ENCODE results near the gene ATP11A. TPM values are rescaled to one million over a fixed set of nuclear protein-coding genes. Genes with fewer than 3 reads are reported as not detected.

The ATP11A gene
- total RNA-seq, 1 donor from 2014 or later, result 22.1 TPM

- no peak for DNase-seq
These were observed 72.2 kb downstream of the ATP11A start for GRCh38 chr13:112761701-112762689.

GRCh38 chr13:112762690-112763080, 72.8 kb downstream of the ATP11A start:
- no peak for DNase-seq

GRCh38 chr13:112764028-112764427, 74.2 kb downstream of the ATP11A start:
- DNase-seq, result no peak

- no peak for DNase-seq
These were observed 75.2 kb downstream of the ATP11A start for GRCh38 chr13:112764864-112765561.

GRCh38 chr13:112765731-112766130, 75.9 kb downstream of the ATP11A start:
- DNase-seq, result no peak

- no peak for DNase-seq
These were observed 76.5 kb downstream of the ATP11A start for GRCh38 chr13:112766336-112766735.

GRCh38 chr13:112767506-112768471, 78.0 kb downstream of the ATP11A start:
- DNase-seq, result no peak

- DNase-seq, result no peak
These were observed 79.1 kb downstream of the ATP11A start for GRCh38 chr13:112768795-112769481.

GRCh38 chr13:112769615-112770014, 79.8 kb downstream of the ATP11A start:
- no peak for DNase-seq

GRCh38 chr13:112770504-112770903, 80.7 kb downstream of the ATP11A start:
- DNase-seq, result no peak

GRCh38 chr13:112771139-112771876, 81.5 kb downstream of the ATP11A start:
- no peak for DNase-seq

- no peak for DNase-seq
These were observed 82.2 kb downstream of the ATP11A start for GRCh38 chr13:112771877-112772538.

- no peak for DNase-seq
These were observed 82.7 kb downstream of the ATP11A start for GRCh38 chr13:112772539-112772909.

- DNase-seq, result no peak
These were observed 83.1 kb downstream of the ATP11A start for GRCh38 chr13:112772929-112773328.

- DNase-seq, result no peak
These were observed 84.0 kb downstream of the ATP11A start for GRCh38 chr13:112773601-112774447.

GRCh38 chr13:112774448-112774792, 84.6 kb downstream of the ATP11A start:
- DNase-seq, result no peak

- no peak for DNase-seq
These were observed 85.2 kb downstream of the ATP11A start for GRCh38 chr13:112774829-112775565.

GRCh38 chr13:112775791-112776279, 86.0 kb downstream of the ATP11A start:
- DNase-seq, result no peak
